Adipocyte (in vitro differentiated cells): Measurements from ENCODE around the gene CNTNAP5.

Experiments used
- DNase-seq: peaks from one replicate; pipeline ENCODE4 v3.0.0-alpha.2; 2015; ENCODE audit warnings: low read depth
- H3K27me3 ChIP-seq: replicated peaks from 2 replicates; pipeline ENCODE4 v1.7.0; 2013; ENCODE audit warnings: mild to moderate bottlenecking, low read length, moderate library complexity; ENCODE audit not compliant: control insufficient read depth, insufficient read depth
- H3K36me3 ChIP-seq: 2 replicates; pipeline ENCODE4 v1.7.0; 2013; ENCODE audit warnings: low read length, mild to moderate bottlenecking, moderate library complexity; ENCODE audit not compliant: control insufficient read depth, insufficient read depth, severe bottlenecking
- H3K4me1 ChIP-seq: 2 replicates; pipeline ENCODE4 v1.7.0; 2013; ENCODE audit warnings: mild to moderate bottlenecking, low read length, moderate library complexity; ENCODE audit not compliant: control insufficient read depth, insufficient read depth
- H3K4me3 ChIP-seq: 2 replicates; pipeline ENCODE4 v1.7.0; 2013; ENCODE audit warnings: mild to moderate bottlenecking, low read length, moderate library complexity
- H3K9ac ChIP-seq: 2 replicates; pipeline ENCODE4 v1.7.0; 2013; ENCODE audit warnings: mild to moderate bottlenecking, low read length, moderate library complexity
- H3K9me3 ChIP-seq: 2 replicates; pipeline ENCODE4 v1.7.0; 2013; ENCODE audit warnings: mild to moderate bottlenecking, low read length, moderate library complexity; ENCODE audit not compliant: control insufficient read depth

The CNTNAP5 gene

DNA sequence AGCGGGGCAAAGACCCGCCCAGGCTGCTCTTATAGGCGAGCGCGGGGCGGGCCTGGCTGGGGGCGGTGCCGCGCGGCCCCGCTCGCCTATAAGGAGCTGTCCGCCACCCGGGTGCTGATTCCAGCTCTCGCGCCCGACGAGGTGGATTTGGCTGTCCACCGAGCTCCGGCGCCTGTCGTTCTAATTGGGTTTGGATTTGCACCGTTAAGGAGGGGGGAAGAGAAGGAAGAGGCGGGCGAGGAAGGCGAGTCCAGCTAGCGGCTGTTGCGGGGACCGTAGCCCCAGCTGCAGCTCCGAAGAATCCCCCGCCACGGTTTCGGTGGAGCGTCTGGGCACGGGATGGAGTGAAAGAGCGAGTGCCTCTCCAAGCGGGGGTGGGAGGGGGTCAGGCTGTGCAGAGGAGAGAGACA, at the start of gene CNTNAP5:
Gene CNTNAP5 (plus strand): TSS at position 117 of the 410 bp plus-strand sequence. CDS start 364 bp downstream, outside the sequence.
- Histone ChIP-seq H3K27me3 (peaks cover 33% of the 10 kb centered on the region), H3K9ac (no peak within 1 kb of the TSS), H3K4me3 (no peak within 1 kb of the TSS), H3K4me1 (no peaks in the 10 kb centered on the region), H3K36me3 (no peaks in the 10 kb centered on the region), H3K9me3 (peaks cover 4% of the 10 kb centered on the region)
- peak; percentile 38 for DNase-seq

DNA sequence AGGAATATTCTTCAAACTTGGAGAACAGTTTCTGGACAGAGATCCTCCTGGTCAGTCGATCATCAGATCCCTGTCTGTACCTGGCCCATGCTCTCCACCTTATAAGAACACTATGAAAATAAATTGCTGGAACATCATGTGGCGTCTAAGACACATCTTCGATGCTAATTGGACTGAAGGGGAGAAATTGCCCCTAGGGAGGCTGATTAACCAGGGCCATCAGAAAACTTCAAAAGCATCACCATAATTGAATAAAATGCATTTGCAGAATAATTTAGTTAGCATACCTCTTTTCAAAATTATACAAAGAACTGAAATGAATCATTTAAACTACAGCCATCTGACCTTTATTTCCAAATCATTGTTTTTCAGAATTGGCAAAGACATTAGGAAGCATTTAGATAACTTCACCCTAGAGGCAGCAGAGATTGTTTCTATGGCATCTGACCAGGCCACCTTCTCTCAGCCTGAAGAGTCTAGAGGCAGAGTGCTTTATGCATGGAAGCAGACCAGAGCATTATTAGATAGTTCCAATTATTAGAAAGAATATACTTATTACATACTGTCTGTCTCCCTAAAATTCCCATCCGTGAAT, 48.9 kb upstream of the CNTNAP5 start:
- Histone ChIP-seq H3K4me3 (no peak overlapping the region), H3K9me3 (no peaks in the 10 kb centered on the region), H3K36me3 (no peaks in the 10 kb centered on the region), H3K9ac (no peak overlapping the region), H3K27me3 (no peaks in the 10 kb centered on the region), H3K4me1 (no peaks in the 10 kb centered on the region)
- DNase-seq = no peak

DNA sequence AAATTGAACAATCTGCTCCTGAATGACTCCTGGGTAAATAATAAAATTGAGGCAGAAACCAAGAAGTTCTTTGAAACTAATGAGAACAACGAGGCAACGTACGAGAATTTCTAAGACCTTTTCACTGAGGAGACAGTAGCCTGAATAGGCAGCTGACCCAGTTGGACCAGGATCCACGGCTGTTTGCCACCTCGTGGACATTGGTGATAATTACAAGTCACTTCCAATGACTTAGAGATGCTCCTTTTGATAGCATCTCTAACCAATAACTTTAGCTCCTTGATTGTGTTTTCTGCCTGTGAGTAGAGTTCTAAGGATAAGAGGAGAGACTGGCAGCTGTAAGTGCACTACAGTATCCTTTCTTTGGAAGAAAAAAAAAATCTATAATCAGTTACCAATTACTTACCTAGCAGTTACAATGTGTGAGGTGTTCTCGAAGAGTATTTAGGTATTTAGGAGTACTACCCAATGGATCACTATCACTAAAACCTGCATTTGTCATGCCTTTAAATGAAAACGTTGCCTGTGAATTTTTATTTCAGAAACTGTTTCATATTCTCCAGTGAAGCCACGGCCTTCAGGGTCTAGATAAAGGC, 31.3 kb upstream of the CNTNAP5 start:
- DNase-seq = peak; percentile 0
- Histone ChIP-seq H3K4me1 (no peaks in the 10 kb centered on the region), H3K4me3 (no peak overlapping the region), H3K27me3 (no peaks in the 10 kb centered on the region), H3K9ac (no peak overlapping the region), H3K36me3 (no peaks in the 10 kb centered on the region), H3K9me3 (no peaks in the 10 kb centered on the region)

DNA sequence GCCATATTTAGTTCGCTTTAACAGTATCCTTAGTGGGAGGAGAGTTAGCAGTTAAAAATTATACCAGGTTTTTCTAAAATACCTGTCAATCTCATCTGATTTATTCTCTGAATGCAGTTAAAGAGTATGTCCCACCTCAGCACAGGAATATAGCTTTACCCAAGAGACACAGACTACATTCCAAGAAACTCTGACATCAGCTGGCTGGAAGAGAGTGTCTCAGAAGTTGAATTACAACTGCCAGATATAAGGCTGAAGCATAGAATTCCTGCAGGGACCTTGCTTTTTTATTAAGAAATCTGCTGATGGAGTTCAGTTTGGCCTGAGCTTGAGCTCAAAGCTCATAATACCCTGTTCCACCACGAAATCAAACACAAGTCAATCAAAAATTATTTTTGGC, 25.4 kb upstream of the CNTNAP5 start:
- H3K9ac ChIP-seq = no peak overlapping the region
- no peaks in the 10 kb centered on the region for H3K9me3 ChIP-seq
- H3K27me3 ChIP-seq = no peaks in the 10 kb centered on the region
- DNase-seq = no peak
- H3K4me3 ChIP-seq = no peak overlapping the region
- no peaks in the 10 kb centered on the region for H3K36me3 ChIP-seq
- no peaks in the 10 kb centered on the region for H3K4me1 ChIP-seq

DNA sequence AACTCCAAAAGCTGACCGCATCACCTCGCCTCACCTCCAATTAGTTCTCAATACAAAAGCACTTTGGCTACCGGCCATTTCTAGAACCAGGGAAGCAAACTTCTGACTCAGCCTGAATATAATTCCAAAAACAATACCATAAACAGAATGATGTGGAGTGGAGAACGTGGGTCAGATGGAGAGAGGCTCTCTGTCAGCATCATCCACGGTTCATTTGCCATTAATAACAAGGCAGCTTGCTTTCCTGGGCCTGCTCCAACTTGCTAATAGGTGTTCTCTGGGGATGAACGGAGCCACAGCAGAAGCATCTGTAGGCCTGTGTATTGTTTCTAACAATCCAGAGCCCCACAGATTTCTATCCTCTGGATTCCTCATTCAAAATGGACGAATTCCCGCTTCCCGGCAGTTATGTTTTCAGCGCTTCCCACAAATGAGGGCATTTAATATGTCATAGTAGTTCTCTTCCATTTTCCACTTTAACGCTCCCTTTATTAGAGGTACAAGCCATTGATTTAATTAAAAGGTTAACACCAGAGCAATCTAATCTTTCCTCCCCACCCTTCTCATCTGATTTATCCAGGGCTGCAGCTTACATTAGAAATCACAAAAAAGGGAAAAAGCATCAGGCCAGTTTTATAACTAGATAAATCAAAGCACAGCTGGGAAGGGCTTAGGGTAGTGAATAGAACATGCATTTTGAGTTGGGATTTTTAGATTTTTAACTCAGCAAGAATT, 23.2 kb upstream of the CNTNAP5 start:
- no peaks in the 10 kb centered on the region for H3K27me3 ChIP-seq
- H3K9ac ChIP-seq = no peak overlapping the region
- H3K4me3 ChIP-seq = no peak overlapping the region
- no peaks in the 10 kb centered on the region for H3K36me3 ChIP-seq
- H3K4me1 ChIP-seq = no peaks in the 10 kb centered on the region
- no peaks in the 10 kb centered on the region for H3K9me3 ChIP-seq
- no peak for DNase-seq

DNA sequence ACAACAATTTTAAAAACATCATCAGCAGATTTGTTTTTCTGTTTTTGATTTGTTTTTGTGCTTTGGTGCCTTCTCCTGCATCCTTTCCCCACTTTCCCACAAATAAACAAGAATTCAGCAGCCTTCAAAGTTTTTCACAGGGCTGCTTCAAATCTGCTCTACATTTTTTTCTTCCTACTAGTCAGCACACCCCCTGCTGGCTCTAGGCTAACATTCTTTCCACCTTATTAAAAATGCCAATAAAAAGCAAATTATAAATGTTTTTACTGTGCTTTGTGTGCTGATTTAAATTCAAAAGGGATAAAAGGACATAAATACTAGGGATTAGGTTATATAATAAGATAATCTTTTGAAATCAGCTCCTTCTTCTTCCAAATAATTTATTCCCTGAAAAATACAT, 6.2 kb upstream of the CNTNAP5 start:
- no peak for DNase-seq

DNA sequence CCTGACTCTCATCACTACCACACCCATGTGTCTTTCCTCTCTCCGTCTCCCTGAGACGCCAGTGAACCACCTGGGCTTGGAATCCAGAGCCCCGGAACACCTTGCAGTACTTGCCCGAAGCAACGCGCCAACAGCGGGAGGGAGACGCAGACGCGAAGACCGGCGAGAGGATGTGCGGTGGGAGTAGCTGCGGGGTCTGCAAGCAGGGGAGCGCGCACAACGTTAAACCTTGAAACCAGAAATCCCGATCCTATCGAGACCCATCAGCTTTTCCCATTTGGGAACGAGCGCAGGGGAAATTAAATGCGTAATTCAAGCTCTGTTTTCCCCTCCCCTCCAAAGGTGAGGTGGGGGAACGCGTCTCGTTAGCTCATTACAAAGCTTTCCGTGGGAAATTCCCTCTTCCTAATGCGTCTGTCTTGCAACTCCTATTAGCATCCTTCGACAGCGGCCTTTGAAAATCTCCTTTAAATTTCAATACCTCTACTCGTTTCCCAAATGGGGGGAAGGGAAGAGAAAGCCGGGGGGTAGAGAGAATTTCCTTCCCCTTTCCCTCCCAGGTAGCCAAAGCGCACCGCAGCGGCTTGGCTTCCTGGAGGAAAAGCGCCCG, 421 bp upstream of the CNTNAP5 start:
- H3K9ac ChIP-seq = no peak overlapping the region
- no peak overlapping the region for H3K4me3 ChIP-seq
- H3K4me1 ChIP-seq = no peaks in the 10 kb centered on the region
- no peak for DNase-seq
- H3K27me3 ChIP-seq = peaks cover 33% of the 10 kb centered on the region
- H3K9me3 ChIP-seq = peaks cover 4% of the 10 kb centered on the region
- no peaks in the 10 kb centered on the region for H3K36me3 ChIP-seq

More for the DNA sequence above, 6.2 kb upstream of the CNTNAP5 start:
- Histone ChIP-seq H3K4me3 (no peak overlapping the region), H3K27me3 (peaks cover 6% of the 10 kb centered on the region), H3K36me3 (no peaks in the 10 kb centered on the region), H3K4me1 (no peaks in the 10 kb centered on the region), H3K9ac (no peak overlapping the region), H3K9me3 (no peaks in the 10 kb centered on the region)

DNA sequence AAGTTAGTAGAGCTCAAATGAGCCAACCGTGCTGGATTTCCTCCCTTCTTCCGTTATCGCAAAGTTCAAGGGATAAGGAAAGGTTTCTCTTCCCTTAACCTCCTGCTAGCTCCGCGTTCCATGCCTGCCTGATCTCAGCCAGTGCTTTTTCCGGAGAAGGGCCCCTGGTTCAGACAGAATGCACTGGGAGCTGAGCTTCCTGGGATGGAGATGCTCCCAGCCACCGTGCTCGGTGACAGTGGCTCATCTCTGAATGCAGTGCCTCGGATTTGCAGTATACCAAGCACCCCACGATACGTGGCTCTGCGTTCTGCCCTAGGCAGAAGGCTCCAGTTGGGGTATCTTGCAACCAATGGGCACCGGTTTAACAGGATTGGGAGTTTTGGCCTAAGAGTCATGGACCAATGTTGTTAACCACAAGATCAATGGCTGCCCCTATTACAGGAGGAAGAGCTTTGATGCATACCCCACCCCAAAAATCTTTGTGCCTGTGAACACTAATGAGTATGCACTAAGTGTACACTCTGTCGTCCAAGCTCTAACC, 876 bp downstream of the CNTNAP5 start:
- Histone ChIP-seq H3K9me3 (peaks cover 4% of the 10 kb centered on the region), H3K27me3 (peaks cover 33% of the 10 kb centered on the region), H3K9ac (no peak overlapping the region), H3K4me1 (no peaks in the 10 kb centered on the region), H3K36me3 (no peaks in the 10 kb centered on the region), H3K4me3 (no peak overlapping the region)
- DNase-seq = no peak

DNA sequence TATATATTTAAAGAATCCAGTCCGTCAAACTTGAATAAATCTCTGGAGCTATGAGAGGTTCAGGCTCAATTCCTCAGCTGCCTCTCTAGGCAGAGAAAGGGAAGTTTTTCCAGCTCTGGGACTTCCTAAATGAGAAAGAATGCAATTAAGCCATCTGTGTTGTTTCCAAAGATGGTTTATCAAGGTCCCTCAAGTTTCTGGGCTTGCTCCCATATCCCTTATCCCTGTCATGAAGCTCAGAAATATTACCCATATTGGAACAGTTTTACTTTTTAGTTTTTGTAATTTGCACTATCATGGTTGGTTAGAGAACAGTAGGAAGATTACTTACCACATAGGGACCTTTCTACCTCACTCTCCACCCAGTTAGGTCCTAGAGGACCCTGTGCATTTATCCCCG, 1.4 kb downstream of the CNTNAP5 start:
- Histone ChIP-seq H3K9ac (no peak overlapping the region), H3K9me3 (peaks cover 4% of the 10 kb centered on the region), H3K4me3 (no peak overlapping the region), H3K36me3 (no peaks in the 10 kb centered on the region), H3K27me3 (peaks cover 33% of the 10 kb centered on the region), H3K4me1 (no peaks in the 10 kb centered on the region)
- DNase-seq = no peak

DNA sequence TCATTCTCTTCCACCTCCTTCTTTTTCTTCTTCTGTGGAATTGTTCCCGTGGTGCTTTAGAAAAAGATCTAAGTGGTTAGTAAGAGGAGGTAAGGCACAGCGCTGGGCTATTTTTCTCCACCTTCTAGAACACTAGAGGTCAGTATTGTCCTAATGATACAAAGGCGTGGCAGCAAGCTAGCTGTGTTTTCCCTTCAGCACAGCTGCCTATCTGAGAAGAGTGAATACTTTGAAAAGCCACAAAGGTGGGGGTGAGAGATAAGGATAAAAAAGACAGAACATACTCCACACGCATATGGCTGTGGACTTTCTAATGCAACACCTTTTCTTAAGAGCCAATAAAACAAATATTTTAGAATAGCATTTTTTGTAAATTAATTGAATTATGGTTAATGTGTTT, 2.1 kb downstream of the CNTNAP5 start:
- H3K27me3 ChIP-seq = peaks cover 33% of the 10 kb centered on the region
- H3K36me3 ChIP-seq = no peaks in the 10 kb centered on the region
- peak; percentile 64 for DNase-seq
- H3K4me3 ChIP-seq = no peak overlapping the region
- no peaks in the 10 kb centered on the region for H3K4me1 ChIP-seq
- peaks cover 4% of the 10 kb centered on the region for H3K9me3 ChIP-seq
- H3K9ac ChIP-seq = no peak overlapping the region

DNA sequence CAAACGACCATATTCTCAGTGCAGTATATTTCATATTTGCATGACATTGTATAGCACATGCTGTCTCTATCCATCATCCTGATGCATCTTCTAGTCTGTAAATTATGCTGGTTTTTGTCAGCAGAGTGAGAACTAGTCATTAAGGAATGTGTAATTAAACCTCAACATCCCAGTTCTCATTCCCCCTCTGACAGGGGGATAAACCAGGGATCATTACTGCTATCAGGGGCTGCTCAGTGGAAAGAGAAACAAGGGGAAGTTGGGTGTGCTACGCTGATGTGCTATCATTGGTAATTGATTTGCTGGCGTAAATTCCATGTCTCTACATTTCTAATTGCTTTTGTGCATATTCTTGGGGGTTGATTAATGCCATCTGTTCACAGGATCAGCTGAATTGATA, 7.7 kb downstream of the CNTNAP5 start:
- Histone ChIP-seq H3K4me1 (no peaks in the 10 kb centered on the region), H3K9ac (no peak overlapping the region), H3K27me3 (no peaks in the 10 kb centered on the region), H3K36me3 (no peaks in the 10 kb centered on the region), H3K9me3 (no peaks in the 10 kb centered on the region), H3K4me3 (no peak overlapping the region)
- DNase-seq = no peak
